PC-3 (cell line): Measurements from ENCODE around the gene CDK7.

Experiments
- EZH2 ChIP-seq: fragments of 300-600 bp; sonication (generic); IDR thresholded peaks from one replicate; pipeline ENCODE4 v1.6.1; 2017; ENCODE audit warnings: antibody characterized with exemption, mild to moderate bottlenecking, low read length; ENCODE audit not compliant: unreplicated experiment
- TF ChIP-seq, protein P1 (sequence below): fragments of 300-600 bp; sonication (generic); conservative IDR thresholded peaks from 2 replicates; pipeline ENCODE4 v1.5.1; 2017; ENCODE audit warnings: antibody characterized with exemption, low read depth, mild to moderate bottlenecking, low read length

DNA sequence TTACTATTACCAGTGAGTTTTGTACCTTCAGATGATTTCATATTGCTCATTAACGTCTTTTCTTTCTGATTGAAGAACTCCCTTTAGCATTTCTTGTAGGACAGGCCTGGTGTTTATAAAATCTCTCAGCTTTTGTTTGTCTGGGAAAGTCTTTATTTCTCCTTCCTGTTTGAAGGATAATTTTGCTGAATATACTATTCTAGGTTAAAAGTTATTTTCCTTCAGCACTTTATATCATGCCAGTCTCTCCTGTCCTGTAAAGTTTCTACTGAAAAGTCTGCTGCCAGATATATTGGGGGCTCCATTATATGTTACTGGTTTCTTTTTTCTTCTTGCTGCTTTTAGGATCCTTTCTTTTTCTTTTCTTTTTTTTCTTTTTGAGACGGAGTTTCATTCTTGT lies 13.3 kb downstream of the CDK7 start:
- TF ChIP-seq, protein P1, sequence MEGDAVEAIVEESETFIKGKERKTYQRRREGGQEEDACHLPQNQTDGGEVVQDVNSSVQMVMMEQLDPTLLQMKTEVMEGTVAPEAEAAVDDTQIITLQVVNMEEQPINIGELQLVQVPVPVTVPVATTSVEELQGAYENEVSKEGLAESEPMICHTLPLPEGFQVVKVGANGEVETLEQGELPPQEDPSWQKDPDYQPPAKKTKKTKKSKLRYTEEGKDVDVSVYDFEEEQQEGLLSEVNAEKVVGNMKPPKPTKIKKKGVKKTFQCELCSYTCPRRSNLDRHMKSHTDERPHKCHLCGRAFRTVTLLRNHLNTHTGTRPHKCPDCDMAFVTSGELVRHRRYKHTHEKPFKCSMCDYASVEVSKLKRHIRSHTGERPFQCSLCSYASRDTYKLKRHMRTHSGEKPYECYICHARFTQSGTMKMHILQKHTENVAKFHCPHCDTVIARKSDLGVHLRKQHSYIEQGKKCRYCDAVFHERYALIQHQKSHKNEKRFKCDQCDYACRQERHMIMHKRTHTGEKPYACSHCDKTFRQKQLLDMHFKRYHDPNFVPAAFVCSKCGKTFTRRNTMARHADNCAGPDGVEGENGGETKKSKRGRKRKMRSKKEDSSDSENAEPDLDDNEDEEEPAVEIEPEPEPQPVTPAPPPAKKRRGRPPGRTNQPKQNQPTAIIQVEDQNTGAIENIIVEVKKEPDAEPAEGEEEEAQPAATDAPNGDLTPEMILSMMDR: no peak
- TF ChIP-seq EZH2: no peak
